PC-9 (cell line): ENCODE results near the gene TTC1.

Source experiments
- EZH2 ChIP-seq: fragments of 200-600 bp; sonication (generic); IDR thresholded peaks from 2 replicates; pipeline ENCODE4 v1.8.0; 2017; ENCODE audit warnings: antibody characterized with exemption, low read depth
- TF ChIP-seq, protein P1 (sequence below): fragments of 200-600 bp; sonication (generic); conservative IDR thresholded peaks from 2 replicates; pipeline ENCODE4 v1.6.1; 2017; ENCODE audit warnings: mixed run types, antibody characterized with exemption, mild to moderate bottlenecking, moderate library complexity

DNA sequence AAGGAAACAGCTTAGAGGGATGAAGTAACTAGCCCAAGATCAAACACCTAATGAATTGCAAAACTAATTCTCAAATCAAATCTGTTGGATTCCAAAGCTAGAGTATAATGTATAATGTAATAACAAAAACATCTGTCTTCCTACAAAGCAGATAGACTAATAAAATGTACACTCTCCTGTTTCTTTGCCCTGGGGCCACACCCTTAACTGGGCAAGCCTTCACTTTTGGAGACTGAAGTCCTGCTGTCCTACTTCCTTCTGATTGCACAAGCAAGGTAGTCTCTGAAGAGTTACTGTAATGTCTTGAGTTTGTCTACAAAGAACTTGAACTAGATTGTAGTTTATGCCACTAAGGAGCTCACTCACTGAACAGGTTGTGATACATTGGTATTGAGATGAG is 2.5 kb downstream of the TTC1 start:
- TF ChIP-seq, protein P1, sequence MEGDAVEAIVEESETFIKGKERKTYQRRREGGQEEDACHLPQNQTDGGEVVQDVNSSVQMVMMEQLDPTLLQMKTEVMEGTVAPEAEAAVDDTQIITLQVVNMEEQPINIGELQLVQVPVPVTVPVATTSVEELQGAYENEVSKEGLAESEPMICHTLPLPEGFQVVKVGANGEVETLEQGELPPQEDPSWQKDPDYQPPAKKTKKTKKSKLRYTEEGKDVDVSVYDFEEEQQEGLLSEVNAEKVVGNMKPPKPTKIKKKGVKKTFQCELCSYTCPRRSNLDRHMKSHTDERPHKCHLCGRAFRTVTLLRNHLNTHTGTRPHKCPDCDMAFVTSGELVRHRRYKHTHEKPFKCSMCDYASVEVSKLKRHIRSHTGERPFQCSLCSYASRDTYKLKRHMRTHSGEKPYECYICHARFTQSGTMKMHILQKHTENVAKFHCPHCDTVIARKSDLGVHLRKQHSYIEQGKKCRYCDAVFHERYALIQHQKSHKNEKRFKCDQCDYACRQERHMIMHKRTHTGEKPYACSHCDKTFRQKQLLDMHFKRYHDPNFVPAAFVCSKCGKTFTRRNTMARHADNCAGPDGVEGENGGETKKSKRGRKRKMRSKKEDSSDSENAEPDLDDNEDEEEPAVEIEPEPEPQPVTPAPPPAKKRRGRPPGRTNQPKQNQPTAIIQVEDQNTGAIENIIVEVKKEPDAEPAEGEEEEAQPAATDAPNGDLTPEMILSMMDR: no peak
- TF ChIP-seq EZH2: no peak
